PC-3 (cell line): ENCODE data around the gene SDHAF4. TPM values are rescaled to one million over a fixed set of nuclear protein-coding genes. Genes with fewer than 3 reads are reported as not detected.
"Not testable (repeated sequence)": the region's sequence is repeated elsewhere in the genome, so short reads cannot be mapped to it uniquely, and the experiment has no call there.

Experiments used
- ATAC-seq: fragments of 200-7000 bp; cut with Tn5 transposase; 2 replicates; pipeline ENCODE4 v1.9.1; 2020; ENCODE audit warnings: mild to moderate bottlenecking, moderate library complexity
- BruUV-seq: library from RNA; stranded (reverse); fragments of 400-500 nt; replicated peaks from 2 replicates; lab custom pipeline; 2021; lab: Mats Ljungman, UMichigan
- CTCF ChIA-PET: fragments of 300-600 bp; sonication (Branson Sonifier 250); formaldehyde crosslinking; loops from one replicate; lab custom pipeline; 2022; ENCODE audit warnings: antibody characterized with exemption; lab: Charles Lee
- POLR2A ChIA-PET: fragments of 300-600 bp; sonication (Branson Sonifier 250); formaldehyde crosslinking; loops from one replicate; lab custom pipeline; 2022; ENCODE audit warnings: antibody characterized with exemption; ENCODE audit not compliant: unreplicated experiment; lab: Charles Lee
- DNase-seq: peaks from one replicate; pipeline ENCODE4 v3.0.0-alpha.2; 2015
- H2AFZ ChIP-seq: fragments of 300-600 bp; sonication (generic); 2 replicates; pipeline ENCODE4 v1.6.0; 2016; ENCODE audit warnings: antibody characterized with exemption, low read length
- H3F3A ChIP-seq: fragments of 300-600 bp; sonication (generic); one replicate; pipeline ENCODE4 v1.6.0; 2017; ENCODE audit warnings: antibody characterized with exemption, low read length, control low read depth, mild to moderate bottlenecking; ENCODE audit not compliant: unreplicated experiment
- H3K27ac ChIP-seq: fragments of 300-600 bp; sonication (generic); 2 replicates; pipeline ENCODE4 v1.5.1; 2016; ENCODE audit warnings: mild to moderate bottlenecking, low read length
- H3K27me3 ChIP-seq: fragments of 300-600 bp; sonication (generic); 2 replicates; pipeline ENCODE4 v1.6.1; 2016; ENCODE audit warnings: low read length, mixed read lengths
- H3K36me3 ChIP-seq: fragments of 300-600 bp; sonication (generic); 2 replicates; pipeline ENCODE4 v1.6.1; 2016; ENCODE audit warnings: low read depth, mixed run types, low read length, mixed read lengths
- H3K4me1 ChIP-seq: fragments of 300-600 bp; sonication (generic); 2 replicates; pipeline ENCODE4 v1.5.1; 2016; ENCODE audit warnings: low read length; ENCODE audit not compliant: insufficient read depth
- H3K4me2 ChIP-seq: fragments of 300-600 bp; sonication (generic); 2 replicates; pipeline ENCODE4 v1.6.0; 2016; ENCODE audit warnings: low read length
- H3K4me3 ChIP-seq: fragments of 300-600 bp; sonication (generic); 2 replicates; pipeline ENCODE4 v1.5.1; 2016; ENCODE audit warnings: mild to moderate bottlenecking, low read length, mixed read lengths
- H3K79me2 ChIP-seq: fragments of 300-600 bp; sonication (generic); 2 replicates; pipeline ENCODE4 v1.6.1; 2017; ENCODE audit warnings: low read length, mixed read lengths
- H3K9ac ChIP-seq: fragments of 300-600 bp; sonication (generic); 2 replicates; pipeline ENCODE4 v1.6.0; 2016; ENCODE audit warnings: mild to moderate bottlenecking, low read length
- H3K9me2 ChIP-seq: fragments of 300-600 bp; sonication (generic); replicated peaks from 2 replicates; pipeline ENCODE4 v1.6.1; 2016; ENCODE audit warnings: mixed run types, low read length, mixed read lengths
- H3K9me3 ChIP-seq: fragments of 300-600 bp; sonication (generic); 2 replicates; pipeline ENCODE4 v1.6.1; 2016; ENCODE audit warnings: low read length, mixed read lengths
- H4K20me1 ChIP-seq: fragments of 300-600 bp; sonication (generic); 2 replicates; pipeline ENCODE4 v1.6.1; 2016; ENCODE audit warnings: low read length, mixed read lengths
- EZH2 ChIP-seq: fragments of 300-600 bp; sonication (generic); IDR thresholded peaks from one replicate; pipeline ENCODE4 v1.6.1; 2017; ENCODE audit warnings: antibody characterized with exemption, mild to moderate bottlenecking, low read length; ENCODE audit not compliant: unreplicated experiment
- EZH2phosphoT487 ChIP-seq: fragments of 300-600 bp; sonication (generic); IDR thresholded peaks from 2 replicates; pipeline ENCODE4 v1.6.1; 2018; ENCODE audit warnings: mild to moderate bottlenecking, antibody characterized with exemption, low read length, borderline replicate concordance
- intact Hi-C: fragments of 100-400 bp; cut with micrococcal nuclease; formaldehyde crosslinking; loops from 2 replicates; pipeline ENCODE4 v1.9.0; 2023
- total RNA-seq: library from RNA; depleted of rRNA; stranded (reverse); fragments of >200 nt; gene quantifications from 2 replicates; pipeline ENCODE4 v1.2.3, GENCODE V29; 2014
- TF ChIP-seq, protein P1 (sequence below): fragments of 300-600 bp; sonication (generic); conservative IDR thresholded peaks from 2 replicates; pipeline ENCODE4 v1.5.1; 2017; ENCODE audit warnings: antibody characterized with exemption, low read depth, mild to moderate bottlenecking, low read length

The SDHAF4 gene
- total RNA-seq, 1 experiment from 2014 or later: 6.2 TPM

DNA sequence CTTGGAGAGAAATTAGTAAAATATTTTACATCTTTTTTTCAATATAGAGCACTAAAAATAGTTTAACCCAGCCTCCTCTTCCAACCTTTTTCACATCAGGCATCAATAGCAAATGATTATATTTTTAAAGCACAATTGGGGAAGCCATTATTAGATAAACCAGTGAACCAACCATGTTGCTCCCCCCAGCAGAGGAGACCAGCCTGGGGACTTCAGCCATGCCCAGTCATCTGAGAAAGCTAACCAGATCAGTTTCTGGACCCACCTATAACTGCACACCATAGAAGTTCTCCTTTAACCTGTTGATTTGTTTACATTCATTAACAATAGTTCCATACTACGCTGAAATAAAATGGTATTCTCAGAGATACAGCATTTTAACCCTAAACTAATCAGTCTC lies 13.8 kb upstream of the SDHAF4 start:
- peaks cover 3% of the 10 kb centered on the region; the same call in 1 of the 2 replicates for H3K4me1 ChIP-seq
- H3K27me3 ChIP-seq: no peaks in the 10 kb centered on the region
- DNase-seq (no peak), ATAC-seq (no peak)
- CTCF ChIA-PET: no interaction called here
- BruUV-seq: no TSS peak
- POLR2A ChIA-PET: no interaction called here
- no peak overlapping the region for H3K9ac ChIP-seq
- no peak overlapping the region for H3K4me2 ChIP-seq
- no peak for TF ChIP-seq EZH2phosphoT487
- TF ChIP-seq, protein P1, sequence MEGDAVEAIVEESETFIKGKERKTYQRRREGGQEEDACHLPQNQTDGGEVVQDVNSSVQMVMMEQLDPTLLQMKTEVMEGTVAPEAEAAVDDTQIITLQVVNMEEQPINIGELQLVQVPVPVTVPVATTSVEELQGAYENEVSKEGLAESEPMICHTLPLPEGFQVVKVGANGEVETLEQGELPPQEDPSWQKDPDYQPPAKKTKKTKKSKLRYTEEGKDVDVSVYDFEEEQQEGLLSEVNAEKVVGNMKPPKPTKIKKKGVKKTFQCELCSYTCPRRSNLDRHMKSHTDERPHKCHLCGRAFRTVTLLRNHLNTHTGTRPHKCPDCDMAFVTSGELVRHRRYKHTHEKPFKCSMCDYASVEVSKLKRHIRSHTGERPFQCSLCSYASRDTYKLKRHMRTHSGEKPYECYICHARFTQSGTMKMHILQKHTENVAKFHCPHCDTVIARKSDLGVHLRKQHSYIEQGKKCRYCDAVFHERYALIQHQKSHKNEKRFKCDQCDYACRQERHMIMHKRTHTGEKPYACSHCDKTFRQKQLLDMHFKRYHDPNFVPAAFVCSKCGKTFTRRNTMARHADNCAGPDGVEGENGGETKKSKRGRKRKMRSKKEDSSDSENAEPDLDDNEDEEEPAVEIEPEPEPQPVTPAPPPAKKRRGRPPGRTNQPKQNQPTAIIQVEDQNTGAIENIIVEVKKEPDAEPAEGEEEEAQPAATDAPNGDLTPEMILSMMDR: no peak
- no peak for TF ChIP-seq EZH2
- H3K9me2 ChIP-seq: no peaks in the 10 kb centered on the region
- H3K27ac ChIP-seq: no peak overlapping the region
- no peaks in the 10 kb centered on the region for H3K36me3 ChIP-seq
- intact Hi-C loops: no loop called here
- no peak overlapping the region for H3K4me3 ChIP-seq
- no peaks in the 10 kb centered on the region for H3F3A ChIP-seq
- no peak overlapping the region for H2AFZ ChIP-seq
- H3K9me3 ChIP-seq: no peaks in the 10 kb centered on the region
- H4K20me1 ChIP-seq: no peaks in the 10 kb centered on the region
- no peaks in the 10 kb centered on the region for H3K79me2 ChIP-seq

DNA sequence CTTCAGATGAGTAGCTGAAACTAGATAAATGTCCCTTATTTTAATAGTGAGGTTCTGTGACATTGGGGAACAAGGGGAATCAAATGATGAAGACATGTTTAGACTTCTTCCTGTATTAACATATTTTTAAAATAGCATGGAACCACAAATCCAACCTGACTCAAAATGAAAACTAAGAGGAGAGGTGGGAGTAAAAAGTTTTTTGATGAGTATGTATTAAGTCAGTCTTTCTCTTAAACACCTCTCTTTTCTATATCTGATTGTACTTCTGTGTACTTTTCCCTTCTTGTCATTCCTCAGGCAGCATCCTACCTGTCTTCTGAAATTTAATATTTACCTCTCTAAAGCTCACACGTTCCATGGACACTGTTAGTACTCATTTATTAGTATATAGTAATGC lies 8.7 kb upstream of the SDHAF4 start:
- Histone ChIP-seq H3K79me2 (no peaks in the 10 kb centered on the region), H3K4me1 (no peaks in the 10 kb centered on the region), H3K36me3 (no peaks in the 10 kb centered on the region), H3K9ac (no peak overlapping the region), H3F3A (no peaks in the 10 kb centered on the region), H4K20me1 (no peaks in the 10 kb centered on the region), H3K27ac (no peak overlapping the region), H3K4me3 (no peak overlapping the region), H3K9me3 (no peaks in the 10 kb centered on the region), H2AFZ (no peak overlapping the region), H3K4me2 (no peak overlapping the region), H3K27me3 (no peaks in the 10 kb centered on the region), H3K9me2 (no peaks in the 10 kb centered on the region)
- POLR2A ChIA-PET: no interaction called here
- no peak for TF ChIP-seq EZH2phosphoT487
- TF ChIP-seq EZH2: no peak
- TF ChIP-seq, protein P1: no peak
- no peak for ATAC-seq
- DNase-seq: no peak
- no TSS peak for BruUV-seq
- CTCF ChIA-PET: interaction anchor here (0.5 kb wide), 1 partner anchor 12 kb away, joined by 3 read pairs; no protein-coding TSS in a partner anchor
- intact Hi-C loops: no loop called here

DNA sequence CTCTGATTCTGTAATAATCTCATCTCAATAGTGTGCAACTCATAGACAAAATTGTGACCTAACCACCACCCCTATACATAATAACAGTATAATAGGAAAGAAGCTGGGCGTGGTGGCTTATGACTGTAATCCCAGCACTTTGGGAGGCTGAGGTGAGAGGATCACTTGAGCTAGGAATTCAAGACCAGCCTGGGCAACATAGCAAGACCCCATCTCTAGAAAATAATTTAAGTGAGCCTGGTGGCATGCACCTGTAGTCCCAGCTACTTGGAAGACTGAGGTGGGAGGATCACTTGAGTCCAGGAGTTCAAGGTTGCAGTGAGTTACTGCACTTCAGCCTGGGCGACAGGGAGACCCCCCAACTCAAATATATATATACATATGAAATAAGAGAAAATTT lies 4.3 kb upstream of the SDHAF4 start:
- H3K4me3 ChIP-seq, DNase-seq, H3K4me2 ChIP-seq, H3K36me3 ChIP-seq, H3K27me3 ChIP-seq, BruUV-seq, CTCF ChIA-PET, H4K20me1 ChIP-seq, POLR2A ChIA-PET, H3K9me3 ChIP-seq, H2AFZ ChIP-seq, H3K9me2 ChIP-seq, H3K4me1 ChIP-seq, ATAC-seq, H3F3A ChIP-seq, H3K79me2 ChIP-seq, H3K27ac ChIP-seq, intact Hi-C loops, H3K9ac ChIP-seq: not testable (repeated sequence)
